HFF-Myc (cell line): ENCODE data around the gene PVR.
"Not testable (repeated sequence)": the region's sequence is repeated elsewhere in the genome, so short reads cannot be mapped to it uniquely, and the experiment has no call there.

Source experiments
- DNase-seq: peaks from one replicate; pipeline ENCODE4 v3.0.0-alpha.2; 2011; ENCODE audit warnings: low read depth; ENCODE audit errors: extremely low read depth
- H3K4me3 ChIP-seq: replicated peaks from 2 replicates; pipeline ENCODE4 v1.5.1; 2011; ENCODE audit warnings: low read depth, mild to moderate bottlenecking, control low read depth, low read length
- TF ChIP-seq, protein P1 (sequence below): IDR thresholded peaks from 2 replicates; pipeline ENCODE4 v1.5.1; 2012; ENCODE audit warnings: mild to moderate bottlenecking, low read depth, low read length, control low read depth; ENCODE audit errors: missing control alignments

Gene PVR

DNA sequence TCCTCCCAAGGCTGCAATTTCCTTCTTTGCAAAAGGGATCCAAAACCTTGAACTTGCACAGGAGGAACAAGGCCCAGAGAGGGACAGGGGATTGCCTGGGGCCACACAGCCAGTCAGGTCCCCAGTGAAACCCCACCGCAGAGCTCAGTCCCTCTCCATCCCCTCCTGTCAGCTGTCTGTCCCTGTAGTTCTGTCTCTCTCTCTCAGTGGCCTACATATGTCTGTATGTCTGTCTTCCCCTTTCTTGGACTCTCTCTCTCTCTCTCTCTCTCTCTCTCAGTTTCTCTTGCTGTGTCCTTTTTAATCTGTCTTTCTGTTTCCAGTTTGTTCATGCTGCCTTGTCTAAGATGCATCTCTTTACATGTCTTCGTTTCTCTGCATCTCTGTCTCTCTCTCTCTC is 39.1 kb downstream of the PVR start:
- TF ChIP-seq, protein P1, sequence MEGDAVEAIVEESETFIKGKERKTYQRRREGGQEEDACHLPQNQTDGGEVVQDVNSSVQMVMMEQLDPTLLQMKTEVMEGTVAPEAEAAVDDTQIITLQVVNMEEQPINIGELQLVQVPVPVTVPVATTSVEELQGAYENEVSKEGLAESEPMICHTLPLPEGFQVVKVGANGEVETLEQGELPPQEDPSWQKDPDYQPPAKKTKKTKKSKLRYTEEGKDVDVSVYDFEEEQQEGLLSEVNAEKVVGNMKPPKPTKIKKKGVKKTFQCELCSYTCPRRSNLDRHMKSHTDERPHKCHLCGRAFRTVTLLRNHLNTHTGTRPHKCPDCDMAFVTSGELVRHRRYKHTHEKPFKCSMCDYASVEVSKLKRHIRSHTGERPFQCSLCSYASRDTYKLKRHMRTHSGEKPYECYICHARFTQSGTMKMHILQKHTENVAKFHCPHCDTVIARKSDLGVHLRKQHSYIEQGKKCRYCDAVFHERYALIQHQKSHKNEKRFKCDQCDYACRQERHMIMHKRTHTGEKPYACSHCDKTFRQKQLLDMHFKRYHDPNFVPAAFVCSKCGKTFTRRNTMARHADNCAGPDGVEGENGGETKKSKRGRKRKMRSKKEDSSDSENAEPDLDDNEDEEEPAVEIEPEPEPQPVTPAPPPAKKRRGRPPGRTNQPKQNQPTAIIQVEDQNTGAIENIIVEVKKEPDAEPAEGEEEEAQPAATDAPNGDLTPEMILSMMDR: no peak

DNA sequence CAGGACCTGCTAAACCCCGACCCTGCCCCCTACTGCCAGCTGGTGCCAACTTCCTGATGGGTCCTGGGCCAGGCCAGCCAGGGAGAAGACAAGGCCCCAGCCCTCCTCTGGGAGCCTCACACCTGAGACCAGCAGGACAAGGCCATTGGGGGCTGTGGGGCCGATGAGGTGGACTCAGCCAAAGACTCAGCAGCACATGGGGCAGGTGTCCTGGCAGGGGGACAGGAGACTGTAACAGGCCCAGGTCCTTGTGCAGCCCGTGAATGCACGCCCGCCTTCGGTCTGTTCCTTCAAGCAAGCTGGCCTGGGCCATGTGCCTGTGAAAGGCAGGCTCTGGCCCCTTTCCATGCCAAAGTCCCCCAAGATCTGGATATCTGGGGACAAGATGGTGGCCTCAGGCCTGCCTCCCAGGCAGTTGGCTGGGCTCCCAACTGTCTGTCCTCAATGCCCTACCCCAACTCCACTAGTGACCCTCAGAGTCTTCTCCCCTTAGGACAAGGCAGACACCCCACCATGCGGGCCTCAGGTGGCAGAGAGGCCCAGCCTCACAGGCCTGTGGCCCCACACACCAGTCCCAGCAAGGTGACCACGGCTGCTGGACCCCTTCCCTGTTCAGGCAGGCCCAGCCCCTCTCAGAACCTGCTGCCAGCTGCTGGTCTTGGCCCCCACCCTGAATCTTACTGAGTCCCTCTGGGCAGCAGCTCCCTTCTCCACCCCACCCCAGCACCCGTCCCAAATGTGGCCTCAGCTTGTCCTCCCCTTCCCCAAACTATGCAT is 39.9 kb downstream of the PVR start:
- TF ChIP-seq, protein P1: no peak
- no peak for DNase-seq
- H3K4me3 ChIP-seq: no peak overlapping the region

More for the DNA sequence above, 39.1 kb downstream of the PVR start:
- no peak for DNase-seq
- H3K4me3 ChIP-seq: no peak overlapping the region

DNA sequence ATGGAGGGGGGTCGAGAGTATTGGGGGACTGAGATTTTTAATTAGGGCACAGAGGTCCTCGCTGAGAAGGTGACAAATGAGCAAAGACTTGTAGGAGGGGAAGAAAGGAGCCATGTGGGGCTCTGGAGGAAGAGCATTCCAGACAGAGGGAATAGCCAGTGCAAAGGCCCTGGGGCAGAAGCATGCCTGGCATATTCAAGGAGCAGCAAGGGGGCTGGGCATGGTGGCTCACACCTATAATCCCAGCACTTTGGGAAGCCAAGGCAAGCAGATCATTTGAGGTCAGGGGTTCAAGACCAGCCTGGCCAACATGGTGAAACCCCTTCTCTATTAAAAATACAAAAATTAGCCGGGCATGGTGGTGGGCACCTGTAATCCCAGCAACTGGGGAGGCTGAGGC is 40.7 kb downstream of the PVR start:
- DNase-seq, H3K4me3 ChIP-seq: not testable (repeated sequence)

DNA sequence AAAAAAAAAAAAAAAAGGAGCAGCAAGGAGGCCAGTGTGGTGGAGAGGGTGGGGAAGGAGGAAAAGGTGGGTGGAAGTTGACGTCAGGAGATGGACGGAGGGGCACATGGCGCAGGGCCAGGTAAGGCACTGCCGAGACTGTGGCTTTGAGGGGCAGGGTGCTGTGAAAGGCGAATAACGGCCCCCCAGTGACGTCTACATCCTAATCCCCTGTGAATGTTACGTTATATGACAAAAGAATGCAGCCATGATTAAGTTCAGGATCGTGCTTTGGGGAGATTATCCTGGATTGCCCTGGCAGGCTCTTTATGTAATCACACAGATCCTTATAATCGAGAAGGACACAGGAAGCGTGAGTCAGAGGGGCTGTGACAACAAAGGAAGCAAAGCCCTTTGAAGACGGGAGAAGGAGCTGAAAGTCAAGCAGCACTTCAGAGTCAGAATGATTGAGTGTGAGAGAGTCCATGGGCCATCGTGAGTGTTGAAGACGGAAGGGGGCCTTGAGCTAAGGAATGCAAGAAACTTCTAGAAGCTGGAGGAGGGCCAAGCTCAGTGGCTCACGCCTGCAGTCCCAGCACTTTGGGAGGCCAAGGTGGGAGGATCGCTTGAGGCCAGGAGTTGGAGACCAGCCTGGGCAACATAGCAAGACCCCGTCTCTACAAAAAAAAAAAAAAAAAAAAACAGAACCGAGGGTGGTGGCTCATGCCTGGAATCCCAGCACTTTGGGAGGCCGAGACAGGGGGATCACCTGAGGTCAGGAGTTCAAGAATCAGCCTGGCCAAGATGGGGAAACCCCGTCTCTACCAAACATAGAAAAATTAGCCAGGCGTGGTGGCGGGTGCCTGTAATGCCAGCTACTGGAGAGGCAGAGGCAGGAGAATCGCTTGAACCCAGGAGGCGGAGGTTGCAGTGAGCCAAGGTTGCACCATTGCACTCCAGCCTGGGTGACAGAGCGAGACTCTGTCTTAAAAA is 41.5 kb downstream of the PVR start:
- TF ChIP-seq, protein P1: no peak
- DNase-seq: peak; percentile 88

DNA sequence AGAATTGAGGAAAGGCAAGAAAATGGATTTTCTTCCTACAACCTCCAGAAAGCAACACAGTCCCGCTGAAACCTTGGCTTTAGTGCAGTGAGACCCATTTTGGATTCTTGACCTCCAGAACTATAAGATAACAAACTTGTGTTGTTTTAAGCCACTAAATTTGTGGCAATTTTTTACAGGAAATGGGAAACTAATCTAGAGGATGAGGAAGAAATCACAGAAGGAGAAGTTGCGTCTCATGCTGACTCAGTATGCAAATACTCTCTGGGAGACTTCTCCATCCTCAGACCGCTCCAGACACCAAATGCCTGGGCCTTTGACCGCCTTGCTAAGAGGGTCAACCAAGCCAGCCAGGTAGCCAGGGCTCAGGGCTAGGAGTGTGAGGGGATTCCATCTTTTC is 42.2 kb downstream of the PVR start:
- TF ChIP-seq, protein P1: no peak
- DNase-seq: no peak
- no peak overlapping the region for H3K4me3 ChIP-seq

More for the DNA sequence above, 41.5 kb downstream of the PVR start:
- H3K4me3 ChIP-seq: no peak overlapping the region

DNA sequence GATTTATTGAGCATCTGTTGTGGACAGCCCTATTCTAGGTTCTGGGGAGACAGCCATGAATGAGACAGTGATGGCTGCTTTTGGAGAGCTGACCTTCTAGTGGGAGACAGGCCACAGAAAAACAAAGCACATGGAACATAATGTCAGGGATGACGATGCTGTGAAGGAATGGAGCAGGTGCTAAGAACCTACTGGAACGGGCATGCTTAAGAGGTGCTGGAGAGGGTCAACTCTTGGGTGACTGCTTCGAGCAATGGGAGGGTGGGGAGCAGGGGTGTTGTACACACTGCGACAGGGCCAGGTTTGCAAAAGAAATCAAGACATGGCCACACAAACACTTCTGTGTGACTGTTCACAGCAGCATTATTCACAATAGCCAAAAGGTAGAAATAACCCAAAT is 43.2 kb downstream of the PVR start:
- TF ChIP-seq, protein P1: no peak
- no peak for DNase-seq
- H3K4me3 ChIP-seq: no peak overlapping the region

DNA sequence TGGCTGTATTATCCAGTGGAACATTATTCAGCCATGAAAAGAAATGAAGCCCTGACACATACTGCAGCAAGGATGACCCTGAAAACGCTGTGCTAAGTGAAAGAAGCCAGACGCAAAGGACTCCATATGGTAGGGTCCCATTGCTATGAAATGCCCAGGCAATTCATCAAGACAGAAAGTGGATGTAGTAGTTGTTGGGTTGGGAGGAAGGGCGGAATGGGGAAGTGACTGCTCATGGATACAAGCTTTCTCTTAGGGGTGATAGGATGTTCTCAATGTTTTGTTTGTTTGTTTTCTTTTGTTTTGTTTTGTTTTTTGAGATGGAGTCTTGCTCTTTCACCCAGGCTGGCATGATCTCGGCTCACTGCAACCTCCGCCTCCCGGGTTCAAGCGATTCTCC is 44.2 kb downstream of the PVR start:
- TF ChIP-seq, protein P1: no peak
- no peak for DNase-seq
- H3K4me3 ChIP-seq: no peak overlapping the region
